ENCODE results near the gene ANO9.

DNA sequence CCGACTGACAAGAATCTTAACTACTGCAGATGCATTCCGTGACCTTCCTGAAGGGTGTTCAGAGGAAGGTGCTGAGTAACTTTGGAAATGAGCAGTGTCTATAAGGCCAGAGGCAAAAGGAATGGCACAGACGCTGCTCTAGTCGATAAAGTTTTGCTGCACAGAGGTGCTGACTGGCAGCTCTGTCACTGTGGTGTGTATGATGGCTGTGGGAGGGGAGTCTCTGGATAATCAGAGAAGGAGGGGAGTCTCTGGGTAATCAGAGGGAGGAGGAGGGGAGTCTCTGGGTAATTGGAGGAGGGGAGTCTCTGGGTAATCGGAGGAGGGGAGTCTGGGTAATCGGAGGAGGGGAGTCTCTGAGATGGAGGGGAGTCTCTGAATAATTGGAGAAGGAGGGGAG lies 26.7 kb upstream of the ANO9 start:
- TF ChIP-seq, protein P1, sequence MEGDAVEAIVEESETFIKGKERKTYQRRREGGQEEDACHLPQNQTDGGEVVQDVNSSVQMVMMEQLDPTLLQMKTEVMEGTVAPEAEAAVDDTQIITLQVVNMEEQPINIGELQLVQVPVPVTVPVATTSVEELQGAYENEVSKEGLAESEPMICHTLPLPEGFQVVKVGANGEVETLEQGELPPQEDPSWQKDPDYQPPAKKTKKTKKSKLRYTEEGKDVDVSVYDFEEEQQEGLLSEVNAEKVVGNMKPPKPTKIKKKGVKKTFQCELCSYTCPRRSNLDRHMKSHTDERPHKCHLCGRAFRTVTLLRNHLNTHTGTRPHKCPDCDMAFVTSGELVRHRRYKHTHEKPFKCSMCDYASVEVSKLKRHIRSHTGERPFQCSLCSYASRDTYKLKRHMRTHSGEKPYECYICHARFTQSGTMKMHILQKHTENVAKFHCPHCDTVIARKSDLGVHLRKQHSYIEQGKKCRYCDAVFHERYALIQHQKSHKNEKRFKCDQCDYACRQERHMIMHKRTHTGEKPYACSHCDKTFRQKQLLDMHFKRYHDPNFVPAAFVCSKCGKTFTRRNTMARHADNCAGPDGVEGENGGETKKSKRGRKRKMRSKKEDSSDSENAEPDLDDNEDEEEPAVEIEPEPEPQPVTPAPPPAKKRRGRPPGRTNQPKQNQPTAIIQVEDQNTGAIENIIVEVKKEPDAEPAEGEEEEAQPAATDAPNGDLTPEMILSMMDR (conservative IDR thresholded peaks at IDR 0.05; ENCODE audit: low read depth in 2 of 2) = no peak
- TF ChIP-seq POLR2AphosphoS5 (IDR thresholded peaks at IDR 0.05; ENCODE audit: low read depth) = no peak
- TF ChIP-seq EZH2phosphoT487 (IDR thresholded peaks at IDR 0.05; ENCODE audit: unreplicated experiment) = no peak
- TF ChIP-seq, protein P2, sequence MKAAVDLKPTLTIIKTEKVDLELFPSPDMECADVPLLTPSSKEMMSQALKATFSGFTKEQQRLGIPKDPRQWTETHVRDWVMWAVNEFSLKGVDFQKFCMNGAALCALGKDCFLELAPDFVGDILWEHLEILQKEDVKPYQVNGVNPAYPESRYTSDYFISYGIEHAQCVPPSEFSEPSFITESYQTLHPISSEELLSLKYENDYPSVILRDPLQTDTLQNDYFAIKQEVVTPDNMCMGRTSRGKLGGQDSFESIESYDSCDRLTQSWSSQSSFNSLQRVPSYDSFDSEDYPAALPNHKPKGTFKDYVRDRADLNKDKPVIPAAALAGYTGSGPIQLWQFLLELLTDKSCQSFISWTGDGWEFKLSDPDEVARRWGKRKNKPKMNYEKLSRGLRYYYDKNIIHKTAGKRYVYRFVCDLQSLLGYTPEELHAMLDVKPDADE (IDR thresholded peaks at IDR 0.05) = no peak
- TF ChIP-seq EZH2 (IDR thresholded peaks at IDR 0.05; ENCODE audit: low read depth, unreplicated experiment) = no peak
- TF ChIP-seq, protein P3, sequence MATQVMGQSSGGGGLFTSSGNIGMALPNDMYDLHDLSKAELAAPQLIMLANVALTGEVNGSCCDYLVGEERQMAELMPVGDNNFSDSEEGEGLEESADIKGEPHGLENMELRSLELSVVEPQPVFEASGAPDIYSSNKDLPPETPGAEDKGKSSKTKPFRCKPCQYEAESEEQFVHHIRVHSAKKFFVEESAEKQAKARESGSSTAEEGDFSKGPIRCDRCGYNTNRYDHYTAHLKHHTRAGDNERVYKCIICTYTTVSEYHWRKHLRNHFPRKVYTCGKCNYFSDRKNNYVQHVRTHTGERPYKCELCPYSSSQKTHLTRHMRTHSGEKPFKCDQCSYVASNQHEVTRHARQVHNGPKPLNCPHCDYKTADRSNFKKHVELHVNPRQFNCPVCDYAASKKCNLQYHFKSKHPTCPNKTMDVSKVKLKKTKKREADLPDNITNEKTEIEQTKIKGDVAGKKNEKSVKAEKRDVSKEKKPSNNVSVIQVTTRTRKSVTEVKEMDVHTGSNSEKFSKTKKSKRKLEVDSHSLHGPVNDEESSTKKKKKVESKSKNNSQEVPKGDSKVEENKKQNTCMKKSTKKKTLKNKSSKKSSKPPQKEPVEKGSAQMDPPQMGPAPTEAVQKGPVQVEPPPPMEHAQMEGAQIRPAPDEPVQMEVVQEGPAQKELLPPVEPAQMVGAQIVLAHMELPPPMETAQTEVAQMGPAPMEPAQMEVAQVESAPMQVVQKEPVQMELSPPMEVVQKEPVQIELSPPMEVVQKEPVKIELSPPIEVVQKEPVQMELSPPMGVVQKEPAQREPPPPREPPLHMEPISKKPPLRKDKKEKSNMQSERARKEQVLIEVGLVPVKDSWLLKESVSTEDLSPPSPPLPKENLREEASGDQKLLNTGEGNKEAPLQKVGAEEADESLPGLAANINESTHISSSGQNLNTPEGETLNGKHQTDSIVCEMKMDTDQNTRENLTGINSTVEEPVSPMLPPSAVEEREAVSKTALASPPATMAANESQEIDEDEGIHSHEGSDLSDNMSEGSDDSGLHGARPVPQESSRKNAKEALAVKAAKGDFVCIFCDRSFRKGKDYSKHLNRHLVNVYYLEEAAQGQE (IDR thresholded peaks at IDR 0.05; ENCODE audit: unreplicated experiment) = no peak
- TF ChIP-seq JUNB (IDR thresholded peaks at IDR 0.05; ENCODE audit: unreplicated experiment) = no peak
- TF ChIP-seq CREB1 (CRISPR knock-in tag; IDR thresholded peaks at IDR 0.05; ENCODE audit: low read depth) = no peak
- no peak for TF ChIP-seq ZNF331 (CRISPR knock-in tag; IDR thresholded peaks at IDR 0.05; ENCODE audit: low read depth)
- TF ChIP-seq ZNF114 (CRISPR knock-in tag; IDR thresholded peaks at IDR 0.05) = no peak
